ENCODE results near the gene TULP4.

Gene TULP4

GRCh38 chr6:158313989-158314388 lies 1.7 kb downstream of the TULP4 start:
- CTCF ChIA-PET, result no interaction called here
- DNase-seq (ENCODE audit: low read depth, low spot score), result no peak
- no peak overlapping the region for H3K4me3 ChIP-seq (ENCODE audit: low read depth, low read length)
- POLR2A ChIA-PET, result no interaction called here
- TF ChIP-seq, protein P1, sequence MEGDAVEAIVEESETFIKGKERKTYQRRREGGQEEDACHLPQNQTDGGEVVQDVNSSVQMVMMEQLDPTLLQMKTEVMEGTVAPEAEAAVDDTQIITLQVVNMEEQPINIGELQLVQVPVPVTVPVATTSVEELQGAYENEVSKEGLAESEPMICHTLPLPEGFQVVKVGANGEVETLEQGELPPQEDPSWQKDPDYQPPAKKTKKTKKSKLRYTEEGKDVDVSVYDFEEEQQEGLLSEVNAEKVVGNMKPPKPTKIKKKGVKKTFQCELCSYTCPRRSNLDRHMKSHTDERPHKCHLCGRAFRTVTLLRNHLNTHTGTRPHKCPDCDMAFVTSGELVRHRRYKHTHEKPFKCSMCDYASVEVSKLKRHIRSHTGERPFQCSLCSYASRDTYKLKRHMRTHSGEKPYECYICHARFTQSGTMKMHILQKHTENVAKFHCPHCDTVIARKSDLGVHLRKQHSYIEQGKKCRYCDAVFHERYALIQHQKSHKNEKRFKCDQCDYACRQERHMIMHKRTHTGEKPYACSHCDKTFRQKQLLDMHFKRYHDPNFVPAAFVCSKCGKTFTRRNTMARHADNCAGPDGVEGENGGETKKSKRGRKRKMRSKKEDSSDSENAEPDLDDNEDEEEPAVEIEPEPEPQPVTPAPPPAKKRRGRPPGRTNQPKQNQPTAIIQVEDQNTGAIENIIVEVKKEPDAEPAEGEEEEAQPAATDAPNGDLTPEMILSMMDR (IDR thresholded peaks at IDR 0.05; ENCODE audit: insufficient read depth, low read length, missing control alignments), result no peak

DNA sequence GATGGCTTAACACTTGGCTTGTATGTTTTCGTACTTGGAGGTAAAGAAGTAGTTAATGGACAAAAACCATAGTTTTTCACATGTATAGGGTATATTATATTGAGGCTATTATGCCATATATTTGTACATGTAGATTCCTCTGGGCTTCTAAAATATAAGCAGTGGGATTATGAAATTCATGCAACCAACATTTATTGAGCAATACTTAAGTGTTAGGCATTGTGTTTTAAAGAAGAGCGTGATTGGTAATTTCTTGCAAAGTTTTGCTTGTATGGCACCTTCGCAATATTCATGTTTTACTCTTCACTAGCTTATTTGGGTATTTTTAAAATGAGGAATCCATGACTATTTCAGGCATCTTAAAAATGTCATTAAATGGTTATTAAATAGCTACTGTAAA lies 2.5 kb downstream of the TULP4 start:
- POLR2A ChIA-PET, result no interaction called here
- CTCF ChIA-PET, result no interaction called here
- no peak for DNase-seq (ENCODE audit: low read depth, low spot score)
- no peak overlapping the region for H3K4me3 ChIP-seq (ENCODE audit: low read depth, low read length)
- TF ChIP-seq, protein P1 (IDR thresholded peaks at IDR 0.05; ENCODE audit: insufficient read depth, low read length, missing control alignments), result no peak

- no peak for DNase-seq (ENCODE audit: low read depth, low spot score)
- CTCF ChIA-PET, result no interaction called here
- H3K4me3 ChIP-seq (ENCODE audit: low read depth, low read length), result no peak overlapping the region
- POLR2A ChIA-PET, result no interaction called here
- TF ChIP-seq, protein P1 (IDR thresholded peaks at IDR 0.05; ENCODE audit: insufficient read depth, low read length, missing control alignments), result no peak
Measured at GRCh38 chr6:158316022-158316421, 3.8 kb downstream of the TULP4 start.

DNA sequence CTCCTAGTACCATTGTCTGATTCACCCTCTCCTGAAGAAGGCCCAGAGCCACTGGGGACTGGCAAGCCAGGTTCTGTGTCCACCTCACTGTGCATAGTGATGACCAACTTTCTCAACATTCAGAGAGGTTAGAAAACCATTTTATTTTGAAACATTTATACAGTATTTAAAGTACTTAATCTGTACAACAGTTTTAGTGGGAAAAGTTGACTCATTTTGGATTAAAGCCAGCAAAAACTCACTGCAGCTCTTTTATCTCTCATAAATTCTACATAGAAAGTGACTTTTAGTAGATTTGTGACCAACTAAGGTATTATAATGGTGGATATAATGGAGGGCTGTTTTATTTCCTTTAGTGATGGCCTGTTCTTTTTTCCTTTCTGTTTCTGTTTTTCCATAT lies 9.7 kb downstream of the TULP4 start:
- no peak overlapping the region for H3K4me3 ChIP-seq (ENCODE audit: low read depth, low read length)
- TF ChIP-seq, protein P1 (IDR thresholded peaks at IDR 0.05; ENCODE audit: insufficient read depth, low read length, missing control alignments), result no peak
- DNase-seq (ENCODE audit: low read depth, low spot score), result no peak
- ChIA-PET POLR2A (no interaction called here), CTCF (no interaction called here)

GRCh38 chr6:158322400-158322723 lies 10.1 kb downstream of the TULP4 start:
- TF ChIP-seq, protein P1 (IDR thresholded peaks at IDR 0.05; ENCODE audit: insufficient read depth, low read length, missing control alignments), result no peak
- POLR2A ChIA-PET, result no interaction called here
- H3K4me3 ChIP-seq (ENCODE audit: low read depth, low read length), result no peak overlapping the region
- DNase-seq (ENCODE audit: low read depth, low spot score), result no peak
- CTCF ChIA-PET, result no interaction called here

- TF ChIP-seq, protein P1 (IDR thresholded peaks at IDR 0.05; ENCODE audit: insufficient read depth, low read length, missing control alignments), result no peak
- H3K4me3 ChIP-seq (ENCODE audit: low read depth, low read length), result no peak overlapping the region
- no peak for DNase-seq (ENCODE audit: low read depth, low spot score)
- POLR2A ChIA-PET, result no interaction called here
- CTCF ChIA-PET, result no interaction called here
Measured at GRCh38 chr6:158322724-158323560, 10.7 kb downstream of the TULP4 start.

Measured in AG04449 (cell line).